ENCODE results near the gene ACSF3.

The ACSF3 gene

DNA sequence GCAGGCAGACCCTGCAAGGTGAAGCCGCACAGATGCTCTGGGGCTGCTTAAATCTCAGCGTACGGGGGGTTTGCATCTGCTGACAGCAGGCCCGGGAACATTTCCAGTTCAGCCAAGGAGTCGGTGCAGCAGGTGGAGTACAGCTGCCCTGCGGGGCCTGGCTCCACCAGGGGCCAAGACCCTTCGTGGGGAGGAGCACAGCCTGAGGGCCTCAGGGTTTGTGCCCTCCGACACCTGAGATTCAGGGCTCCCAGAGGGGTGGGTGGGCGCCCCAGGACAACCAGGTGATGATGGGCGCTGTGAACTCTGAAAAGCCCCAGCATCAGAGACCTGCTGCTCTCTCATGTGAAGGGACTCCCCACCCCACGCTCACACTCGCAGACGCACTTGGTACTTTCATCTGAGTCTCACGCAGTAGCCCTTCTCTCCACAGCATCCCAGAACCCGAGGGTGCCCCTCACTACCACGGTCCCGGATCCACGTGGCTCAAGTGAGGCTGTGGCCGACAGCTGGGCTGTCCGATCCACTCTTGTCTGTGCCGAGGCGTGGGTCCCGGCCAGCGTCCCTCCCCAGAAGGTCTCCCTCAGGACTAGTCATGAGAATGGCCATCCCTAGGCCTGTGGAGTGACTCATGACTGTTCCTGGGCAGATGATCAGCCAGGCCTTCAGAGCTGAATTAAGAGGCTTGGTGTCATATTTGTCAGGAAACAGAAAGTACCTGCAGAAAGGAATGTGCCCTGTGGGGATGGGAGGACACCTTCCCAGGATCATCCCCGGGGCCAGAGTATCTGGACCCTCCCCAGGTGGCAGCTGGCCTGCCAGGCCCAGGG, 29.6 kb downstream of the ACSF3 start:
- no peak for DNase-seq

DNA sequence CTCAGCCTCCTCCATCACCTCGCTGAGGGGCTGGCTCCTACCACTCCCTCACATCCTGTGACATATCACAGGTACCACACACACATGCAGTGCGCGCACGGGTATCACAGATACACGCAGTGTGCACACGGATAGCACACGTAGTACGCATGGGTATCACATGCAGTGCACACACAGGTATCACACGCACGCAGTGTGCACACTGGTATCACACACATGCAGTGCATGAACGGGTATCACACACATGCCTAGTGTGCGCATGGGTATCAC, 30.1 kb downstream of the ACSF3 start:
- no peak for DNase-seq

DNA sequence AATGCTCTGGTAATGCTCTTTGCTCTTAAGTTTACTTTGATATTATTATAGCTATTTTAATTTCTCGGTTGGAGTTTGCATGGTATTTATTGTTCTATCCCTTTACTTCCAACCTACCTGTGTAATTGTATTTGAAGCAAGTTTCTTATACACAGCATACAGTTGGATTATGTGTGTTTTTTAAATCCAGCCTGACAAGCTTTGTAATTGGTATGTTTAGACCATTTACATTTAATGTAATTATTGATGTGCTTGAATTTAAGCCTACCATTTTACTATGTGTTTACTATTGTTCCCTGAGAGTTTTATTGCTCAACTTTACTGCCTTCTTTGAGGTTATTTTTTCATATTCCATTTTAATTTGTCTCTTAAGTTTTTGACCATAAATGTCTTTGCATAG, 35.7 kb downstream of the ACSF3 start:
- DNase-seq = no peak

DNA sequence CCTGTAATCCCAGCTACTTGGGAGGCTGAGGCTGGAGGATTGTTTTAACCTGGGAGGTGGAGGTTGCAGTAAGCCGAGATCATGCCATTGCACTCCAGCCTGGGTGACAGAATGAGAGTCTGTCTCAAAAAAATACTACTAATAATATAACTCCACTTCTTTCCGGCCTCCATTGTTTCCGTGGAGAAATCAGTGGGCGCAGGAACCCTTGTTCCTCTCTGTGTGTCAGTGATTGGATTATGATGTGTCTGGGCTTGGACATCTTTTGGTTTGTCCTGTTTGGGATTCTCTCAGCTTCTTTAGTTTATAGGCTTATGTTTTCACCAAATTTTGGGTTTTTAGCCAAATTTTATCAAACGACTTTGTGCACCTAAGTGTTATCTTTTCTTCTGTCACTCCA, 36.8 kb downstream of the ACSF3 start:
- no peak for DNase-seq

DNA sequence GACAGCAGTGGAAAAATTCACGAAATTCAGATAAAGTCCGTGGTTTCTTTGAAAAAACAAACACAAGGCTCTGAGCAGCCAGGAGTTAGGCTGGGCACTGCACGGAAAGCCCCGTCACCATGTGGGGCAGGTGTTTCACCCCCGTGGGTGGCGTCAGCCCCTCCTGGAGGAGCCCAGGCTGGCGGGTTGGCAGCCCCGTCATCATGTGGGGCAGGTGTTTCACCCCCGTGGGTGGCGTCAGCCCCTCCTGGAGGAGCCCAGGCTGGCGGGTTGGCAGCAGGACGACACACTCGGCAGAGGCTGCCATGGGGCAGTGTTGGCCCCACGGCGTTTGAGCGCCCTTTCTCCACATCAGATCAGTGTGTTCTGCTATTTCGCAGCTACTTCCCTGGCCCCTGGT, 38.1 kb downstream of the ACSF3 start:
- no peak for DNase-seq

DNA sequence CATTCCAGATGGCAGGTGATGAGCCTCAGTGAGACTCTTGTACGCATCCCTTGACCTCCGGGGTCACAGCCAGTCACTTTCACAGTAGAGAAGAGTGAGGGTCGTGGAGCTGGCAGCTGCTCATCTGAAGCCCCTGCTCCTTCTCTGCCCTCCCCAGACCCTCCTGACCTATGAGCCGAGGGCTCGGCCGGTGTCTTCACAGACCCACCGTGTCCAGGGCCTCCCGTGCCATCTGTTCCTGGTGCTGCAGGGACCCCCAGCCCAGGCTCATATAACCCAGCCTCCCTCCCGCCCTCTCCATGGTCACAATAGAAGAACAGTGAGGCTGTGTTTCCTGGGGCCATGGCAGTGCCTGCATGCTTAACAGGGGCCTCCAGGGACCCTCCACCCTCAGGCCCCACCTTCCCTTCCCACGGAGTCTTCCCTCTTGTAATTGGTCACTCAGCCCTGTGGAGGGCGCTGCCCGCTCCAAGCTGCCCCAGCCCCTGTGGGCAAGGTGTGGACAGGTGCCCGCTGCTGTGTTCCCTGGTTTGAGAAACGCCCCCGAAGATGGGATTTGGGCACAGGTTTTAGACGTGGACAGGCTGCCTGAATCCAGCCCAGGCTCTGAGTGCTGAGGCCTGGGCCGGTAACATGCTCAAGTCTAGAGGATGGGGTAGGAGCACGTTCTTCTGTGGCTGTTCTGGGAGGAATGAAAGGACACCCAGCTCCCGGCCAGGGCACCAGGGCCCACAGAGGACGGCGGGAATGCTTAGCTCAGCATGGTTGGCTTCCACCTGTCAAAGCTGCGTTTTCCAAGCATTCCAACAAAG, 38.7 kb downstream of the ACSF3 start:
- no peak for DNase-seq

DNA sequence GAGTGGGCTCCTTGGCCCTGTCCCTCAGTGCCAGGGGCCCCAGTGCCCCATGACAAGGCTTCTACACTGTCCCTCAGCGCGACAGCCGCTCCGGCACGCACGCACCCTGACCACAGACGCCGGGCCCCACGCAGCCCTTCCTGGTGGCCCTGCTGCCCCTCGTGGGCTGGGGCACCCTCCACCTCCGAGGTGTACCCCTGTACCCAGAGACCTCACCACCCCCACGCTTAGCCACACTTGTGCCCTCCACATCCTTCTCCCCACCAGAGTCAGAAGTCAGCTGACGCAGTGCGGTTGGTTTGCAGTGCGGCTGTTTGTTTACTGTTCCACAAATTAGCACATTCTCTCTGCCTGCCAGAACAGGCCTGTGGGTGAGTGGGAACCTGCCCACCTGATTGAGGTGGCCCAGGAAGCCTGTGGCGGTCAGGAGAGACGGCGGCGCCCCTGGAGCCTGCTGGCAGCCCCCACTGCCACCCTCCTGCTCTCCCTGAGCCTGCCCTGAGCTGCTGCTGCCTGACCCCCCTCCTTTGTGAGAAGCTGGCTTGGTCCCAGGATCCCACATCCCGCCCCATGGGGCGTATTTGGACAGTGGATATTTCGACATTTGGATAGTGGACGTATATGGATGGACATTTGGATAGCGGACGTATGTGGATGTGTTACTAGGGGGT, 39.9 kb downstream of the ACSF3 start:
- no peak for DNase-seq

DNA sequence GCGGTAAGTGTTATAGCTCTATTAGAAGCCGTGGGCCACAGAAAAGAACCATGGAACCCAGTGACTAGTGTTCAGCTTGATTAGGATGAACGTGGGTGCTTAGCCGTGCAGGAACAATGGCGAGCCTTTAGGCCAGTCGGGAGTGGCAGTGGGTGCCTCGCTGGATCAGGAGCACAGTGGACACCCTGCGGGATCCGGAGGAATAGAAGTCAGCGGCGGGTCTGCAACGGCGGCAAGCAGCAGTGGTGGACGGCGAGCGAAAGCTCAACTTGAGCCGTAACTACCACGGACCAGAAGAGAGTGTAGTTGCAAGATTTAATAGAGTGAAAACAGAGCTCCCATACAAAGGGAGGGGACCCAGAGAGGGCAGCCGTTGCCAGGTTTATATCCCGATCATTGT, 40.6 kb downstream of the ACSF3 start:
- no peak for DNase-seq

DNA sequence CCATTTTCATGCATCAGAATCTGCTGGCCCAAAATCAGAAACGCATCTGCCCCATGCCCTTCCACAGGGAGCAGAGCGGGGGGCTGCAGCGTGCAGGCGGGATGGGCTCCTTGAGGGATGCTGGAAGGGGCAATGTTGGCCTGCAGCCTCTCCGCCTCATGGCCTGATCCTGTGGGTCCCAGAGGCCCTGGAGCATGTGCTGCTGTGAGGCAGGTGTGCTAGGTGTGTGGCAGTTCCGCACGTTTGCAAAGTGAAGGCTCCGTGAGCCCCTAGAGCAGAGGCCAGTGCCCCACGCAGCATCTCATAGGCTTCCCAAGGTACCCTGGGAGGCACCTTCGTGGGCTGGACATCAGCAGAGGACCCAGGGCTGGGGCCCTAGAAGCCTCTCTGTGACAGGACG, 41.5 kb downstream of the ACSF3 start:
- no peak for DNase-seq

DNA sequence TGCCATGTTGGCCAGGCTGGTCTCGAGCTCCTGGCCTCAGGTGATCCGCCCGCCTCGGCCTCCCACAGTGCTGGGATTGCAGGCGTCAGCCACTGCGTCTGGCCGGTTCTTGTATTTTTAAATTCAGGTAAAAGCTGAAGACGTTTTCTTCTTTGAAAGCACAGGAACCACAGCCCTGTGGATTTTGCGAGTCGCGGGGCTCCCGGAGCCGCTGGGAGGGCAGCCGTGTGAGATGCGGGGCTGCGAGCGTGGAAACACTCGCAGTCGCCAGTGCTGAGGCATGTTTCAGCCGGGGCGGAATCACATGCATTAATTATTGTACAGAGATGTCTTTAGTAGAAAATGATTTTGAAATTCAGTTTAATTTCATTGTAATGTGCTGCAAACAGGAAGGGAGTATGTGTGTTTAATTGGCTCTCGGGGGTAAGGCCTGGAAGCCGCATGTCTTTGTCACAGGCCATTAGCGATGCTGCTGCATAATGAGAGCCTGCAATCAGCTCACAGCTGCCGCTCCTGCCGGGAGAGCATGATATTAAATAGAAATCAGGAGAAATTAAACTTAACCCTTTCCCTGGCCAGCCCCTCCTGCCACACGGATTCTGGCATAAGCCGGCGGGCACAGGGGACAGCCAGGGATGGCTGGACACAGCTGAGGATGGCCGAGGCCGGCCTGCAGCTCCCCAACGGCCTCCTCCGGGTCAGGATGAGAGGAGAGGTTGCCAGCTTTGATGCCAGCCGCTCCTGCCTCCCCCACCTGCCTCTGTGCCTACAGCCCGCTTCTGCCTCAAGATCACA, 42.5 kb downstream of the ACSF3 start:
- peak in 5 of 56 donors; percentile 9 to 35 (median 26) for DNase-seq

DNA sequence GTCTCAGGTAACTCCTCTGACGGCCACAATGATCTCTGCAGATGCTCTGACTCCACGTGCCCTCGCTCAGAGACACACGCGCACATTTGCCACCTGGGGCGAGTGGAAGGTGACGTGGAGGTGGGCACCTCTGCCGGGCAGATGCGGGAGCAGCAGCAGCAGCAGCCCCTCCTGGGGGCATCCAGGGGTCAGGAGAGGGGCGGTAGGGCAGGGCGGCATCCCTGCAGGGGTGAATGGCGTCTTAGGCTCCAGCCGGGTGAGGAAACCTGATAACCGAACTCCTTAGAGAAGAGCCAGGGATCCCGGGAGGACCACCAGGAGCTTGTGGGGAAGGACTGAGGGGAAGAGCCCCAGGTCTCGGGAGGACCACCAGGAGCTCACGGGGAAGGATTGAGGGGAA, 43.3 kb downstream of the ACSF3 start:
- no peak for DNase-seq

DNA sequence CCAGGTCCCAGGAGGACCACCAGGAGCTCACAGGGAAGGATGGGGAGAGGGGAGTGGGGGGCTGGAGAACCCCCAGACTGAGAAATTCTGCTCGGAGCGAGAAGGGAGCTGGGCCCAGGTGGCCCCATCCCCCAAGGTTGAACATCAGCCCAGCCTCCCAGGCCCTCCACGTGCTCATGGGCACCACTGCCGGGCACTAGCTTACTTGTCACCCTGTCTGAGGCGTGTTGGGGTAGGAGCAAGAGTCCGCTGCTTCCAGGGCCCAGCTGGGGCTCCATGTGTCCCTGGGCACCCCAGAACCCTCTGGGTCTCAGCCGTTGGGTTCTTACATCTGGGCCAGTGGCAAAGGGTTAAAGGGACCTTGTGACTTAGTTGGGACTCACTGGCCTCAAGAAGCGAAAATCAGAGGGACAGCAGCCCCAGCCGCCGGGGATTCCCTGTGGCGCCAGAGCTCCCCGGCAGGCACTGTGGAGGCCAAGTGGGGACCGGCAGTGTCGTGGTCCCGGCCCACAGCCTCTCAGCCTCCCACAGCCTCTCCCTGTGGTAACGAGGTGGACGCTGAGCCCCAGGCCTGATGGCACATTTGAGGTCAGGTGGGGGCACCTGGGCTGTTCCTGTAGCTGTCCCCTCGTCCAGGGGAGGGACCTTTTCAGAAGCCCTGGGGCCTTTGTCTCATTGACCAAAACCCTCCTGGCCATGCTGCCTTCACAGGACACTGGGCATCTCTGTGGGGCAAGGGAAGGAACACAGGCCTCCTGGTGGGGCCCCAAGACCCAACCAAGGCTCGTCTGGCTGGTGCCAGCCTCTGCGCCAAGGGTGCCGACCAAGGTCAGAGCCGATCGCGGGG, 44.2 kb downstream of the ACSF3 start:
- DNase-seq = no peak

DNA sequence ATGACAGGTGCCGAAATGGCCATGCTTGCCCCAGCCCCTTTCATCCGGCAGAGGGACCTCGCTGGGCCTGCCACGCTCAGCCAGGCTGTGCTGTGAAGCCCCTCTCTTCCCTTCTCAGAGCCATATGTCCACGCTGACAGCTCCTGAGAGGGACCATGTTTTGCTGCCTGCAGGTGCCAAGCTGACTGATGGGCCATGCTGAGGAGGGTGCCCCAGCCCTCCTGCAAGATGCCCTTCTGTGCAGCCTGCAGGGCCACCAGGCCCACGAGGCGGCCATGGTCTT, 44.8 kb downstream of the ACSF3 start:
- DNase-seq = no peak

DNA sequence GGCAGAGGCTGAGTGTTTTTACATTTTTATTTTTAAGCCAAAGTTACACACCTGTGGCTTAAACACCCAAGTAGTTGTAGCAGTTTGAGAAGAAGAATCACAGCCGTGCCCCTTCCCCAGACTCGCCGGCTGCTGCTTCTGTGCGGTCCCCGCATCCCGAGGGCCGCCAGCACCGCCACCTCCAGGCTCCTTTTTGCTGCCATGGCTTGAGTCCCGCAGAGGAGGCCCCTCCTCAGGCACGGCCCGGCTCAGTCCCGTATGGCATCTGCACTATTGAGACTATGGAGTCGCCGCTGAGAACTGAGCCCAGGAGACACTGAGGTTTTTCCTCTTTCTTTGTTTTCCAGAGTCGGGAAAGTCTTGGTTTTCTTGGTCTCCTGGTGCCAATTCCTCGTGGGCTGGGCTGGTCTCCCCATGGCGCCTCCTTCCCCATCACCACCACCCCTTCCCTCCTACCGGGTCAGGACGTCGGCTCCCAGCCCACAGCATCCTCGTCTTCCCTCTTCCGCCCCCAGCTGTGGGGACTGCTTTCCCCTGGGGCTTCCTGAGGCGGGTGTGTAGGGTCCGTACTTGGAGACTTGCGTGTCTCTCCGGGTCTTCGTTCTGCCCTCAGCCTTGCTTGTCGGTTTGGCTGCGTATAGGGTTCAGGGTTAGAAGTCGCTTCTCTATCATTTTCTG, 45.3 kb downstream of the ACSF3 start:
- no peak for DNase-seq

DNA sequence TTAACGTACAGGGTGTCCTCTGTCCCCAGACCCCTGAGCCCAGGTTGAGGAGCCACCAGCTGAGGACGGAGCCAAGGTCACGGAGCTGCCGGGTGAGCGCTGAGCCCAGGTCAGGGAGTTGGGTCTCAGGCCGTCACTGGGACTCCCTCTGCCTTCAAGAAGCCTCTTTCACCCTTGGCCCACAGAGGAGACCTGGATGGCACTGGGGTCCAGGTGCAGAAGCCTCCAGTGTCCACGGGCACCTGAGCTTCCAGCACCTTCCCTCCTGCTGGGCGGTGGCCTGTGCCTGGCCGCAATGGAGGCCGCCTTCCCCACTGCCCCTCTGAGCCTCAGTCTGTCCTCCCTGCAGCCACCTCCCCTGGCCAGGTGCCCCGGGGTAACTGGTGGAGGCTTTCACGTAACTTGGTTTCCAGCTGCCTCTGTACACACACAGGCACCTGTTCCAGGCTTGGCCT, 46.3 kb downstream of the ACSF3 start:
- no peak for DNase-seq

DNA sequence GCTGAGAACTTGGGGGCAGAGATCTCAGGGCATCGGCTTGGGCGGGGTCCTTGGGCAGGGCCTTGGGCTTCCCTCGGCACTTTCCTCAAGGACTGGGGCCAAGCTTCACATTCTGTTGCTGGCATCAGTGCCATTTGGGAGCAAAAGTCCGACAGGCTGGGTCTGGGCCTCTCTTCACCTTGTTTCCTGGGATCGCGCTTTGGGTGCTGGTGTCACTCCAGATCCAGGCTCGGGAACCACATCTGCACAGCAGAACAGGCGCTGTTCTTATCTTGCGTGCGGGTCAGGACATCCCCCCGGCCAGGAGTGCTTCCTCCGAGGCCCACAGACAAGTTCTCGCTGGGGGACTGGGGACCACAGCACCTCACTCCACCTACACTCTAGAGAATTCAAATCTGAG, 46.7 kb downstream of the ACSF3 start:
- DNase-seq = no peak

DNA sequence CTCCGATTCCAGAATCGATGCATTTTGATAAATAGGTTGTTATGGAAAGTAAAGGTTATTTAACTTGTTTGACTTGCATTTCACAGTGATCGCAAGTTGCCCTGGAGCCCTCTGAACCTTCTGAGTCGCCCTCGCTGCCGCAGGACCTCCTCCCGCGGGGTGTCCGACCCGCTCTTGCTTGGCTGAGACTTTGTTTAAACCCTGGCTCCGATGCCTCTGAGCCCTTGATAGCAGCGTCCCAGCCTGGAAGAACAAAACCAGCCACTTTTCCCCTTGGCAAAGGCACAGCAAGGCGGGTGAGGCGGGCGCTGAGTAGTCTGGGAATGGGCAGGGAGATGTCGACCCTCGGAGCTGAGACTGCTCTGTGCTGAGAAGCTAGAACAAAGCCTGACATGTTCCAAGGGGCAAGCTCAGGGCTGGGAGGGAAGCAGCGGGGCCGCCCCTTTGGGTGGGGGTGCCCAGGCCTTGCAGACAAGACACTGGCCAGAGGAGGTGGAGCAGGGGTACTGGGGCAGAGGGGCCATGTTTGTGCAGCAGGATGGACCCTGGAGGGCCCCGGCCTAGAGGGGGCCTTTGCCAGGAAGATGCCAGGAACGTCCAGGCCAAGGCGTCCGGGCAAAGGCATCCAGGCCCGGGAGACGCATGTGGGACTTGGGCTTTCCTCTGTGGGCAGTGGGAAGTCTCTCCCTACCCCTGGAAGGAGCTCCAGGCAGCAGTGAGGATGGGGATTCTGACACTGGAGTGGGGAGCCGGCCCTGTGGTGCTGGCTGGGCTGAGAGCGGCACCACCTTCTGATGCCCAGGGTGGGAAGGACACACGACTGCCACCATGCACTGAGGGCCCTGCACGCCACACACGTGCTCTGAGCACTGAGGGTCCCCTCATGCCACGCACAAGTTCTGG, 47.6 kb downstream of the ACSF3 start:
- DNase-seq = no peak

DNA sequence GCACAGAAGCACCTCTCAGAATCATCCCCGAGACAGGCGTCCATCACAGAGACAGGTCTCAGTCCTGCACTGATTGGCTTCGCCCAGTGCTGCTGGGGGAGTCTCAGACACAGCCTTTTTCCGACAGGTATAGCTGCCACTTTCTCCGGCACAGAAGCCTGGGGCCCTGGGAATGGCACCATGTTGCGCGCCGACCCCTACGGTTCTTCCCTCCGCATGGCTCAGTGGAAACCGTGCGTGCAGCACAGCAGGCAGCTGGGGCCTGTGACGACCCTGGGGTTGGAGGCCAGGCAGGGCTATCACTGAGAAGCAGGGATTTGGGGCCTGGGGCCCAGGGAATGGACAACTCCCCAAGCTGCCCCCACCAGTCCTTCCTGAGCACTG, 48.2 kb downstream of the ACSF3 start:
- DNase-seq = no peak
